Measurements from ENCODE around the gene ITSN1.

- TF ChIP-seq POLR2A (IDR thresholded peaks at IDR 0.05; ENCODE audit: low read depth) (no peak), EP300 (IDR thresholded peaks at IDR 0.05) (no peak)
- TF ChIP-seq, protein P1, sequence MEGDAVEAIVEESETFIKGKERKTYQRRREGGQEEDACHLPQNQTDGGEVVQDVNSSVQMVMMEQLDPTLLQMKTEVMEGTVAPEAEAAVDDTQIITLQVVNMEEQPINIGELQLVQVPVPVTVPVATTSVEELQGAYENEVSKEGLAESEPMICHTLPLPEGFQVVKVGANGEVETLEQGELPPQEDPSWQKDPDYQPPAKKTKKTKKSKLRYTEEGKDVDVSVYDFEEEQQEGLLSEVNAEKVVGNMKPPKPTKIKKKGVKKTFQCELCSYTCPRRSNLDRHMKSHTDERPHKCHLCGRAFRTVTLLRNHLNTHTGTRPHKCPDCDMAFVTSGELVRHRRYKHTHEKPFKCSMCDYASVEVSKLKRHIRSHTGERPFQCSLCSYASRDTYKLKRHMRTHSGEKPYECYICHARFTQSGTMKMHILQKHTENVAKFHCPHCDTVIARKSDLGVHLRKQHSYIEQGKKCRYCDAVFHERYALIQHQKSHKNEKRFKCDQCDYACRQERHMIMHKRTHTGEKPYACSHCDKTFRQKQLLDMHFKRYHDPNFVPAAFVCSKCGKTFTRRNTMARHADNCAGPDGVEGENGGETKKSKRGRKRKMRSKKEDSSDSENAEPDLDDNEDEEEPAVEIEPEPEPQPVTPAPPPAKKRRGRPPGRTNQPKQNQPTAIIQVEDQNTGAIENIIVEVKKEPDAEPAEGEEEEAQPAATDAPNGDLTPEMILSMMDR (IDR thresholded peaks at IDR 0.05): no peak
These were observed 138.3 kb downstream of the ITSN1 start for GRCh38 chr21:33780631-33781030.

Data from esophagus muscularis mucosa (tissue), 4 donors.